ENCODE results near the gene GPATCH4.

DNA sequence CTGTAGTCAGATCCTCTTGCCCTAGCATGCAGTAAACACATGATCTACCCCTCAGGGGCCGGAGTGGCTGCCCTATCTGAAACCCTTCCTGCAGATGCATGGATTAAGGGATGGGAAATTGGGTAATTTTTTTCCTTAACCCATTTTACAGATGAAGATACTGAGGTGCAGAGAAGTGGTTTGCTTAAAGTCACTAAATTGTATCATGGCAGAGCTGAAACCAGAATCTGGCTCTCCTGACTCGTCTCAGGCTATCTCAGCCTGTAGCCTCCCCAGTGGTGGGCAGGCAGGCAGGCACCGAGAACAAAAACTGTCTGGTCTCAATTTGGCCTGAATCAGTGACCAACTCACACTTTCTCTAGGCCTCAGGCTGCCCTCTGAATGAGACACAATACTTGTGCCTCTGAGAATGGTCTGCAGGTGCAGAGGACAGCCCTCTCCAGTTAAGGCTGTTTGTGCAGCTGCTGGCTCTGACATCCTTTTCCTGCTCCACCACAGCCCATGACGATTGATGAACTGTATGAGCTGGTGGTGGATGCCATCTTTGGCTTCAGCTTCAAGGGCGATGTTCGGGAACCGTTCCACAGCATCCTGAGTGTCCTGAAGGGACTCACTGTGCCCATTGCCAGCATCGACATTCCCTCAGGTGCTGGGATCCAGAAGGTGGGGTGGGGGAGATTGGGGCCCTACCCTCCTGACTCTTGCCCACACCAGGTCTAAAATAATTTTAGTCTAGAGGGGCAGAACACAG is 8.2 kb downstream of the GPATCH4 start:
- TF ChIP-seq EP300 (IDR thresholded peaks at IDR 0.05; ENCODE audit: low read depth): no peak
- TF ChIP-seq, protein P1, sequence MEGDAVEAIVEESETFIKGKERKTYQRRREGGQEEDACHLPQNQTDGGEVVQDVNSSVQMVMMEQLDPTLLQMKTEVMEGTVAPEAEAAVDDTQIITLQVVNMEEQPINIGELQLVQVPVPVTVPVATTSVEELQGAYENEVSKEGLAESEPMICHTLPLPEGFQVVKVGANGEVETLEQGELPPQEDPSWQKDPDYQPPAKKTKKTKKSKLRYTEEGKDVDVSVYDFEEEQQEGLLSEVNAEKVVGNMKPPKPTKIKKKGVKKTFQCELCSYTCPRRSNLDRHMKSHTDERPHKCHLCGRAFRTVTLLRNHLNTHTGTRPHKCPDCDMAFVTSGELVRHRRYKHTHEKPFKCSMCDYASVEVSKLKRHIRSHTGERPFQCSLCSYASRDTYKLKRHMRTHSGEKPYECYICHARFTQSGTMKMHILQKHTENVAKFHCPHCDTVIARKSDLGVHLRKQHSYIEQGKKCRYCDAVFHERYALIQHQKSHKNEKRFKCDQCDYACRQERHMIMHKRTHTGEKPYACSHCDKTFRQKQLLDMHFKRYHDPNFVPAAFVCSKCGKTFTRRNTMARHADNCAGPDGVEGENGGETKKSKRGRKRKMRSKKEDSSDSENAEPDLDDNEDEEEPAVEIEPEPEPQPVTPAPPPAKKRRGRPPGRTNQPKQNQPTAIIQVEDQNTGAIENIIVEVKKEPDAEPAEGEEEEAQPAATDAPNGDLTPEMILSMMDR (IDR thresholded peaks at IDR 0.05): no peak
- no peak for TF ChIP-seq POLR2A (IDR thresholded peaks at IDR 0.05)
- no peak for TF ChIP-seq POLR2AphosphoS5 (IDR thresholded peaks at IDR 0.05)

Measured in transverse colon (tissue), 4 donors.